ENCODE results near the gene CERS6.

CERS6 gene

DNA sequence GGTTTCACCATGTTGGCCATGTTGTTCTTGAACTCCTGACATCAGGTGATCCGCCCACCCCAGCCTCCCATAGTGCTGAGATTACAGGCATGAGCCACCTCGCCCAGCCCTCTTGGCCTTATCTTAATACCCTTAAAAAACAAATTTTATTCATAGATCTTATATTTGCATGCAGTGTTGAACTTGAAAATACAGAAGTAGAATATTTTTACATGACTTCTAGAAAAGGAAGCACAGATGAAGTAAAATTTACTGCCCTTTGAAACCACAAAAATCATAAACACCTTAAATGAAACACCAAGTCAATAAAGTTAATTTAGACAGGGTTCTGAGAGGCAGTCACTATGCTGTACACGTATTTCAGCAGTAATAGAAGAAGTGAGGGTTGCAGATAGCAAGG lies 145.7 kb downstream of the CERS6 start:
- H3K4me1 ChIP-seq (ENCODE audit: control insufficient read depth, low read depth, low read length): peaks cover 12% of the 10 kb centered on the region
- H3K9me3 ChIP-seq (ENCODE audit: control insufficient read depth, low read depth, low read length): peaks cover 8% of the 10 kb centered on the region
- no peaks in the 10 kb centered on the region for H3K27me3 ChIP-seq (ENCODE audit: control insufficient read depth, insufficient read depth, low read length)
- H3K36me3 ChIP-seq (ENCODE audit: control insufficient read depth, low read depth, low read length): no peaks in the 10 kb centered on the region
- no peak overlapping the region for H3K4me3 ChIP-seq (ENCODE audit: low read length)
- H3K27ac ChIP-seq (ENCODE audit: low read length): no peak overlapping the region
- H3K9ac ChIP-seq (ENCODE audit: low read length): no peak overlapping the region

DNA sequence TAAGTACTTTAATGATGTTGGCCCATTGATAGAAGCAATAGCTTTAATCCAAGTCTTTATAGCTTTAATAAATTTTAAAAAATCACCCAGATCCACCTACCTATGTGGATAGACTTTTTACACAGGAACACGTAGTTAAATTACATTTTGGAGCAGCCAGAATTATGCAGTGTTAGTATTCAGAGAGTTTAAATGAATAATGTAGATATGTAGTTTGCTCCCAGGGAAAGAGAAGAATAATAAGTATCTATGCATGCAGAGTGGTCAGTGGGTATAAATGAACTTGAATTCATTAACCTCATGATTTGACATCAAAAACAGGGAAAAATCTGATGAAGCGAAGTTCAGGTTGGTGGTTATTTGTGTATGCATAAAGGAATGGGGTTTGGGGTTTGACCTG lies 146.3 kb downstream of the CERS6 start:
- no peak overlapping the region for H3K9ac ChIP-seq (ENCODE audit: low read length)
- peaks cover 12% of the 10 kb centered on the region for H3K4me1 ChIP-seq (ENCODE audit: control insufficient read depth, low read depth, low read length)
- H3K4me3 ChIP-seq (ENCODE audit: low read length): no peak overlapping the region
- H3K27me3 ChIP-seq (ENCODE audit: control insufficient read depth, insufficient read depth, low read length): no peaks in the 10 kb centered on the region
- no peak overlapping the region for H3K27ac ChIP-seq (ENCODE audit: low read length)
- H3K36me3 ChIP-seq (ENCODE audit: control insufficient read depth, low read depth, low read length): no peaks in the 10 kb centered on the region
- H3K9me3 ChIP-seq (ENCODE audit: control insufficient read depth, low read depth, low read length): peaks cover 8% of the 10 kb centered on the region

DNA sequence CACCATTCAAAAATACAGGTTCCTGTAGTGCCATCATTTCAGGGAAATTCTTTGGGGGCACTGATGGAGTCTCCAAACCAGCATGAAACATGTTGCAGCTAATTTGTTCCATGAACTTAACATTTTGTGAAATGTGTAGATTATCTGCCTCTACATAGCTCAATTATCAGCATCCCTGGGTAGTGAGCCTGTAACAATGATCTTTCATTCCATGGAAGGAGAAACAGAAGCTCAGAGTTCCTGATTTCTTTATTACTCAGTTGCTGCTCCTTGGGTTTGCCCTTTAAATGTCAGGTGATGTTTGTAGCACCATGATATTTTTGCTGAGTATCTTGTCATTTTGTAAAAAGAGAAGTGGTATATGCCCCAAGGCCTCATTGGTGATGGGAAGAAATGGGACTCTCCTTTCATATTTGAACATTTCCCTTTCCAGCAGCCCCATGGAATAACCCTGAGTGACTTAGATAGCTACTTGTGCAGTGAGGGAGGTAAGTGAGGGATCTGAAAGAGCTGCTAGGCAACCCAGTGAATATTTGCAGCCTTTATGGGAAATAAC lies 146.9 kb downstream of the CERS6 start:
- no peaks in the 10 kb centered on the region for H3K27me3 ChIP-seq (ENCODE audit: control insufficient read depth, insufficient read depth, low read length)
- H3K4me3 ChIP-seq (ENCODE audit: low read length): no peak overlapping the region
- peaks cover 8% of the 10 kb centered on the region for H3K9me3 ChIP-seq (ENCODE audit: control insufficient read depth, low read depth, low read length)
- no peak overlapping the region for H3K9ac ChIP-seq (ENCODE audit: low read length)
- no peak overlapping the region for H3K27ac ChIP-seq (ENCODE audit: low read length)
- peaks cover 12% of the 10 kb centered on the region for H3K4me1 ChIP-seq (ENCODE audit: control insufficient read depth, low read depth, low read length)
- no peaks in the 10 kb centered on the region for H3K36me3 ChIP-seq (ENCODE audit: control insufficient read depth, low read depth, low read length)

DNA sequence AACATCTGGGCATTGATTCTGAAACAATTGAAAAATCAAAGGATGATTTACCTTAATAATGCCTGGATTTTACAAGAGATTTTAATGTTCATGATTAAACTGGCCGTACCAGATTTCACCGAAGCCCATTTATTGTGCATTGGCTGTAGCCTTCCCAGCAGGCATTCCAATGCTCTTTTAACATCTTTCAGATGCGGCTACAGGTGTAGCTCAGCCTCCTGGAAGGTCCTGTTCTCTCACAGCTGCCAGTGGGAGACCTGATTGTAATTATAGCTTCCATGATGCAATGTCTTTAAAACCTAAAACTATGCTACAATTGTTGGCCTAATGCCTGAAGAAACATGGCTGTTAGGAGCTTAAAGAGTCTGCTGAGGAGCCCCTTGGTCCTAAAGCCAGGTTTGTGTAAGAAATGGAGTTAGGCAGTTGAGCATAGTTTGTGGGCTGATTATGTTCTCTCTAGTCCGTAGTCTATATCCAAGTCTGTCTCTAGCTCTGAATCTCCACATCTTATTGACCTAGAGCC lies 147.4 kb downstream of the CERS6 start:
- no peak overlapping the region for H3K9ac ChIP-seq (ENCODE audit: low read length)
- no peaks in the 10 kb centered on the region for H3K27me3 ChIP-seq (ENCODE audit: control insufficient read depth, insufficient read depth, low read length)
- H3K36me3 ChIP-seq (ENCODE audit: control insufficient read depth, low read depth, low read length): no peaks in the 10 kb centered on the region
- H3K27ac ChIP-seq (ENCODE audit: low read length): no peak overlapping the region
- peaks cover 12% of the 10 kb centered on the region for H3K4me1 ChIP-seq (ENCODE audit: control insufficient read depth, low read depth, low read length)
- H3K4me3 ChIP-seq (ENCODE audit: low read length): no peak overlapping the region
- H3K9me3 ChIP-seq (ENCODE audit: control insufficient read depth, low read depth, low read length): peaks cover 8% of the 10 kb centered on the region

DNA sequence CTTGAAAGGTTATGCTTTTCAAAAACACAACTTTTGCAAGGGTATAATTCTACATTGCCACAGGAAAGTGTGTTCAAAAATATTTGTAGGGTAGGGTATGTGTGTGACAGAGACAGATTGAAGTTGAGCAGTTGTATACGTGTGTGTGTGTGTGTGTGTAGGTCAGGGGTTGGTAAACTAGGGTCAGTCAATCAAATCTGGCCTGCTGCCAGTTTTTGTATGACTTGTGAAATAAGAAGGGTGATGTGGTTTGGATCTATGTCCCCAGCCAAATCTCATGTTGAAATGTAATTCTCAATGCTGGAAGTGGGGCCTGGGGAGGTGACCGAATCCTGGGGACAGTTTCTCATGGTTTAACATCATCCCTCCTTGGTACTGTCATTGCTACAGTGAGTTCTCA lies 148.2 kb downstream of the CERS6 start:
- H3K9me3 ChIP-seq (ENCODE audit: control insufficient read depth, low read depth, low read length): peaks cover 8% of the 10 kb centered on the region
- no peaks in the 10 kb centered on the region for H3K27me3 ChIP-seq (ENCODE audit: control insufficient read depth, insufficient read depth, low read length)
- H3K36me3 ChIP-seq (ENCODE audit: control insufficient read depth, low read depth, low read length): no peaks in the 10 kb centered on the region
- no peak overlapping the region for H3K4me3 ChIP-seq (ENCODE audit: low read length)
- no peak overlapping the region for H3K27ac ChIP-seq (ENCODE audit: low read length)
- no peak overlapping the region for H3K9ac ChIP-seq (ENCODE audit: low read length)
- H3K4me1 ChIP-seq (ENCODE audit: control insufficient read depth, low read depth, low read length): peaks cover 12% of the 10 kb centered on the region

DNA sequence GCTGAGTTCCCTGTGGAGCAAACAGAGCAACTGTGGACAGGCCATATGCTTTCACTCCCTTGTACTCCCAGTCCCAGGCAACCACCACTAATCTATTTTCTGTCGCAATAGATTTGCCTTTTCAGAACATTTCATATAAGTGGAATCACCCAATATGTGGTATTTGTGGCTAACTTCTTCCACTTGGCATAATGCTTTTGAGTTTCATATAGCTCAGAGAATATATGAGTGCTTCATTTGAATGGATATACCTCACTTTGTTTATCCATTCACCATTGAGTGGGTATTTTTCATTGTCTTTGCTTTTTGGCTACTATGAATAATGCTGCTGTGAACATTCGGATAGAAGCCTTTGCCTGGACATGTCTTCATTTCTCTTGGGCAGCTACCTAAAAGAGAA lies 151.9 kb downstream of the CERS6 start:
- Histone ChIP-seq H3K9ac (ENCODE audit: low read length) (no peak overlapping the region), H3K4me3 (ENCODE audit: low read length) (no peak overlapping the region), H3K4me1 (ENCODE audit: control insufficient read depth, low read depth, low read length) (peaks cover 7% of the 10 kb centered on the region), H3K36me3 (ENCODE audit: control insufficient read depth, low read depth, low read length) (no peaks in the 10 kb centered on the region), H3K27me3 (ENCODE audit: control insufficient read depth, insufficient read depth, low read length) (no peaks in the 10 kb centered on the region), H3K27ac (ENCODE audit: low read length) (no peak overlapping the region), H3K9me3 (ENCODE audit: control insufficient read depth, low read depth, low read length) (peaks cover 8% of the 10 kb centered on the region)

DNA sequence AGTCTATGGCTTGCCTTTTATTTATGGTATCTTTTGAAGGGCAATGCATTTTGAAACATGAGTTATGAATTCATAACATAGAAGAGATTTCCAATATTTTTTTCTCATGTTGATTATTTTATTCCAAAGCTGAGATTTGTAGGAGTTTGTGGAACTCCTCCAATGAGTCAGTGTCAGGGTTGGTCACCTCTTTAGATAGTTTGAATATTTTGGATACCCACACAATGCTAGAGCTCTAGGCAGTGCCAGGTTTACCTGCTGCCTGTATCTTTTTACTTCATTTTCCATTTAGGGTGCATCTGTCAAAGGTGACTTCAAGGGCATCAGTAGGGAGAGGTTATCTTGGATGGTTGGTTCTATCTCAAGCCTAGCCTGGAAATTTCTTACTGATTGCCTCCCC lies 152.7 kb downstream of the CERS6 start:
- no peaks in the 10 kb centered on the region for H3K27me3 ChIP-seq (ENCODE audit: control insufficient read depth, insufficient read depth, low read length)
- no peak overlapping the region for H3K27ac ChIP-seq (ENCODE audit: low read length)
- H3K4me1 ChIP-seq (ENCODE audit: control insufficient read depth, low read depth, low read length): no peaks in the 10 kb centered on the region
- H3K4me3 ChIP-seq (ENCODE audit: low read length): no peak overlapping the region
- no peak overlapping the region for H3K9ac ChIP-seq (ENCODE audit: low read length)
- peaks cover 8% of the 10 kb centered on the region for H3K9me3 ChIP-seq (ENCODE audit: control insufficient read depth, low read depth, low read length)
- no peaks in the 10 kb centered on the region for H3K36me3 ChIP-seq (ENCODE audit: control insufficient read depth, low read depth, low read length)

DNA sequence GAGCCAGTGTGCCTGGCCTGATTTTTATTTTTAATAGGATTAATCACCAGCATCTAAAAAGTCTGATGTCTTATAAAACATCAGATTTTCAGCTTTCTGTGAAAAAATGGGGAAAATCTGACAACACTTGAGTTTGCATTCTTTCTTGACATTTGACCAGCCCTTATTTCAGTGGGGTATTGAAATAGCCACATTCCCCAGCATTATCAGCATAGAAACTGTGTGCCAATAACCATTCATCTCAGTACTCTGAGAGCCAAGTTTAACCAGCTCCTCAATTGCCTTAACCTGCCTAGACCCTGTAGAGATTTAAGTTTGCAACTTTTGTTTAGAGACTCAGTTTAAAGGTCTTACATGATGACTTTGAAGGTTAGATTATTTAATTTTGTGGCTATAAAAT lies 155.0 kb downstream of the CERS6 start:
- Histone ChIP-seq H3K27me3 (ENCODE audit: control insufficient read depth, insufficient read depth, low read length) (no peaks in the 10 kb centered on the region), H3K4me1 (ENCODE audit: control insufficient read depth, low read depth, low read length) (no peaks in the 10 kb centered on the region), H3K36me3 (ENCODE audit: control insufficient read depth, low read depth, low read length) (no peaks in the 10 kb centered on the region), H3K4me3 (ENCODE audit: low read length) (no peak overlapping the region), H3K9ac (ENCODE audit: low read length) (no peak overlapping the region), H3K9me3 (ENCODE audit: control insufficient read depth, low read depth, low read length) (peaks cover under 1% of the 10 kb centered on the region), H3K27ac (ENCODE audit: low read length) (no peak overlapping the region)

DNA sequence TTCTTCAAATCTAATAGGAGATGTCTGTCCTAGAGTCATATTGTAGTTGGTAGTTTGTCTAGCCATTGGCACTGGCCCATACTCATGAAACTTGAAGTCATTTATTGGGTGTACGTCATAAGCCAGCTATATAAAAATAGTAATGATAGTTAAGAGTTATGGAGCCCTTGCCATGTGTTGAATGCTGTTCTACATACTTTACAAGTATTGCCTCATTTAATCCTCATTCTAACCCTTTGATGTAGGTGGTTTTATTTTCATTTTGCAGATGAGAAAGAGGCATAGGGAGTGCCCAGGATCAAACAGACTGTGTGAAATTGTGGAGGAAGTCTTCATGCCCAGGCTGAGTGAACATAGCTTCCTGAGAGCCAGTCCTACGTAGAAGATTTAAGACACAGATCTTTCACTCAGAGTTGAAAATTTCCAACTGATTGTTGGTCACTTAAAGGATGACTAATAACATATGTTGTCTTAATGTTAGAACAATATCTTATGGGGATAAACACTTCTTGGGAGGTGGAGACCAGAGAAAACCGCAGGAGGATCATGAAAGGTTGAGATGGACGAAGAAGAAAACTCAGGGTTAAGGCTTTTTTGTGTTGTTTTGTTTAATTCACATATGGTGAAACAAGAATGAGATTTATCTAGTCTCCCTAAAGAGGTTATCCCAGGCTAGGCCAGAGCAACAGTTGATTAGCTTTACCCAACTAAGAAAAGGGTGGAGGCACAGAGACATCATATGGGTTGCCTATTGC lies 156.0 kb downstream of the CERS6 start:
- Histone ChIP-seq H3K27me3 (ENCODE audit: control insufficient read depth, insufficient read depth, low read length) (no peaks in the 10 kb centered on the region), H3K36me3 (ENCODE audit: control insufficient read depth, low read depth, low read length) (no peaks in the 10 kb centered on the region), H3K27ac (ENCODE audit: low read length) (no peak overlapping the region), H3K4me3 (ENCODE audit: low read length) (no peak overlapping the region), H3K9ac (ENCODE audit: low read length) (no peak overlapping the region), H3K4me1 (ENCODE audit: control insufficient read depth, low read depth, low read length) (no peaks in the 10 kb centered on the region), H3K9me3 (ENCODE audit: control insufficient read depth, low read depth, low read length) (no peaks in the 10 kb centered on the region)

DNA sequence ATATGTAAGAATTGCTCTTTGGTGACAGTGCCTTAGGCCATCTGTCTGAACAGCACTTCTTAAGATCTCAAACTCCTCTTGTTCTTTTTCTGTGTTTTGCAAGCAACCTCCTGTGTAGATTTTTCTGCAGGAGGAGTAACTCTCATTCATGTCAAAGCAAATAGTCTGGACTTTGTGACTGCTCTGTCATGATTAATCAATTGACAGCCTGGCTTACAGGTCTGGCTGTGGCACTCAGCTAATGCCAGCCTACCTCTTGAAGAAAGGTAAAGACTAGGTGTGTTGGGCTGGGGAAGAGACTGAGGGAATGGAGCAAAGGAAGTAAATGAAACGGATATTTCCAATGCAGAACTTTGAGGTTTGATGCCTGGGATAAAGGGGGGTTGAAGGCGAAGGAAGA lies 156.6 kb downstream of the CERS6 start:
- H3K9me3 ChIP-seq (ENCODE audit: control insufficient read depth, low read depth, low read length): no peaks in the 10 kb centered on the region
- H3K4me3 ChIP-seq (ENCODE audit: low read length): no peak overlapping the region
- no peak overlapping the region for H3K27ac ChIP-seq (ENCODE audit: low read length)
- no peaks in the 10 kb centered on the region for H3K36me3 ChIP-seq (ENCODE audit: control insufficient read depth, low read depth, low read length)
- H3K27me3 ChIP-seq (ENCODE audit: control insufficient read depth, insufficient read depth, low read length): no peaks in the 10 kb centered on the region
- H3K4me1 ChIP-seq (ENCODE audit: control insufficient read depth, low read depth, low read length): no peaks in the 10 kb centered on the region
- H3K9ac ChIP-seq (ENCODE audit: low read length): no peak overlapping the region

DNA sequence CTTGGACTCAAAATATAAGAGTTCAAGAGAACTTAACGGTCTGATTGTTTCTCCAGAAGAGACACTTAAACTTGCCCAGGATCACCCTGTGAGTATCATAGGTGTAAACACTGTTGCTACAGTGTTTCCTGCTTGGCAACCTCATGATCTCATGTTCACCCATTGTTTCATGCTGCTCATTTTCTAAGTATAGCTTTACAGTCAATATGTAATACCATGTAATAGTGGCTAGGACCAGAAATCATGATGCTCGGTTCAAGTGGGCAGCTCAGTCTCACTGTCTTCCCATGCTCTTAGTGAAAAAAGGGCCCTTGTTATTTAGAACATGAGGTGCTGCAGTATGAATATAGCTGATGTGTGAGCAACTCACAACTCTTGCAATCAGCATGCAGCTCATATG lies 157.5 kb downstream of the CERS6 start:
- Histone ChIP-seq H3K4me3 (ENCODE audit: low read length) (no peak overlapping the region), H3K27me3 (ENCODE audit: control insufficient read depth, insufficient read depth, low read length) (no peaks in the 10 kb centered on the region), H3K36me3 (ENCODE audit: control insufficient read depth, low read depth, low read length) (no peaks in the 10 kb centered on the region), H3K9ac (ENCODE audit: low read length) (no peak overlapping the region), H3K4me1 (ENCODE audit: control insufficient read depth, low read depth, low read length) (no peaks in the 10 kb centered on the region), H3K9me3 (ENCODE audit: control insufficient read depth, low read depth, low read length) (no peaks in the 10 kb centered on the region), H3K27ac (ENCODE audit: low read length) (no peak overlapping the region)

All from iPS-18a (cell line).